Left lung (tissue), 10 donors: ENCODE results near the gene SPRY4. TPM values are rescaled to one million over a fixed set of nuclear protein-coding genes. Genes with fewer than 3 reads are reported as not detected.

Experiments
- ATAC-seq: fragments of 200-7000 bp; cut with Tn5 transposase; one replicate; pipeline ENCODE4 v1.9.1; 2020; ENCODE audit warnings: moderate library complexity
- DNase-seq, 4 donors: peaks; one replicate each; pipeline ENCODE4 v3.0.0-alpha.2; 2013 to 2020
- H3K27ac ChIP-seq, 2 donors: fragments of 200-600 bp; sonication (generic) in 1 of 2; one replicate each; pipeline versions ENCODE4 v1.5.0 to v1.8.0; 2020 to 2021
- H3K27me3 ChIP-seq, 2 donors: fragments of 200-600 bp; sonication (generic) in 1 of 2; one replicate each; pipeline versions ENCODE4 v1.5.0 to v1.8.0; 2020 to 2021
- H3K36me3 ChIP-seq, 2 donors: fragments of 200-600 bp; sonication (generic) in 1 of 2; one replicate each; pipeline versions ENCODE4 v1.5.0 to v1.8.0; 2020 to 2021
- H3K4me1 ChIP-seq, 2 donors: fragments of 200-600 bp; one replicate each; pipeline ENCODE4 v1.8.0; 2021
- H3K4me3 ChIP-seq, 2 donors: fragments of 200-600 bp; sonication (generic) in 1 of 2; one replicate each; pipeline versions ENCODE4 v1.5.0 to v1.8.0; 2020 to 2021; ENCODE audit warnings: mild to moderate bottlenecking in 1 of 2
- H3K9me3 ChIP-seq, 2 donors: fragments of 200-600 bp; sonication (generic) in 1 of 2; one replicate each; pipeline versions ENCODE4 v1.5.0 to v1.8.0; 2020 to 2021
- intact Hi-C, 2 donors: fragments of 100-400 bp; cut with DNase I; formaldehyde crosslinking; loops; one replicate each; pipeline versions ENCODE4 v1.11.2 to v1.14.2; 2022
- polyA plus RNA-seq, 6 donors: library from polyadenylated mRNA; unstranded; fragments of 120-200 nt; gene quantifications; one replicate each; pipeline ENCODE4 v1.2.1, GENCODE V29; 2013; ENCODE audit not compliant: insufficient read length in 6 of 6
- total RNA-seq, 2 donors: library from RNA; stranded (reverse); fragmentation: NEBNext Ultra II Directional; extraction: Animal tissue kit (Norgen Biotek cat#: 25700); gene quantifications; one replicate each; pipeline ENCODE4 v1.2.1, GENCODE V29; 2021
- TF ChIP-seq, protein P1 (sequence below), 2 donors: fragments of 200-600 bp; sonication (generic) in 1 of 2; IDR thresholded peaks; one replicate each; pipeline versions ENCODE4 v1.5.0 to v1.8.0; 2021; ENCODE audit warnings: antibody characterized with exemption in 2 of 2
- donor health status: DM: no; HTN: yes; CAD: no.
- donor health status: DM: no; HTN: no; CAD: no.

The SPRY4 gene
- total and polyA plus RNA-seq, 8 donors: 28.9 to 56.5 (median 45.9) TPM

DNA sequence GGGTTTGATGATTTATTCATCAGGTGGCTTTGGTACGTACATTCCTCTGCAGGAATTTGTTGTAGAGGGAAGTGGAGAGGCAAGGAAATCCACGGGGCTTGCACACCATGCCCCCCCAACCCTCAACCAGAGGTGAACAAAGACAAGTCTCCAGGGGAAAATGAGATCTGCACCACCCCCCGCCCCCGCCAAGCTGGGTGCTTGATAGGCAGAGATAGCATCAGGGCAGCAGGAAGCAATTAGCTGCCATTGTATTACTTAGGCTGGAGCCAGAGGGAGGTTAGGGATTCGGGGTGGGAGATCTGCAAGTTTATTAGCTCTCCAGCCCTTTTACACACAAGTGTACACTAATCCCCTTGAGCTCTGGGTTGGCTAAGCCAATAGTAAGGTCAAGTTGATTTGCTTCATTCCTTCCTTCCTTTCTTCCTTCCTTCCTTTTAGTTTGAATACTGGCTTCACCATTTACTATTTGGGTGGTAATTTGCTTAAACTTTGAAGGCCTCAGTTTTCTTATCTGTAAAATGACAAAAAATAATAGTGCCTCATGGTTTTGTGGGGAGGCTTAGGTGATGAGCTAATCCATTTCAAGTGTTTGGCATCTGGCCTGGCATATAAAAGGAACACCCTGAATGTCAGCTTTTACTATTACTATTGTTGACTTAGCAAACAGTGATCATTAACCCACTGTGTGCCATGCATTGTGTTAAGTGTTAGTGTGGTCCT, 34.1 kb downstream of the SPRY4 start:
- DNase-seq (no peak), ATAC-seq (peak; percentile 51)
- TF ChIP-seq, protein P1, sequence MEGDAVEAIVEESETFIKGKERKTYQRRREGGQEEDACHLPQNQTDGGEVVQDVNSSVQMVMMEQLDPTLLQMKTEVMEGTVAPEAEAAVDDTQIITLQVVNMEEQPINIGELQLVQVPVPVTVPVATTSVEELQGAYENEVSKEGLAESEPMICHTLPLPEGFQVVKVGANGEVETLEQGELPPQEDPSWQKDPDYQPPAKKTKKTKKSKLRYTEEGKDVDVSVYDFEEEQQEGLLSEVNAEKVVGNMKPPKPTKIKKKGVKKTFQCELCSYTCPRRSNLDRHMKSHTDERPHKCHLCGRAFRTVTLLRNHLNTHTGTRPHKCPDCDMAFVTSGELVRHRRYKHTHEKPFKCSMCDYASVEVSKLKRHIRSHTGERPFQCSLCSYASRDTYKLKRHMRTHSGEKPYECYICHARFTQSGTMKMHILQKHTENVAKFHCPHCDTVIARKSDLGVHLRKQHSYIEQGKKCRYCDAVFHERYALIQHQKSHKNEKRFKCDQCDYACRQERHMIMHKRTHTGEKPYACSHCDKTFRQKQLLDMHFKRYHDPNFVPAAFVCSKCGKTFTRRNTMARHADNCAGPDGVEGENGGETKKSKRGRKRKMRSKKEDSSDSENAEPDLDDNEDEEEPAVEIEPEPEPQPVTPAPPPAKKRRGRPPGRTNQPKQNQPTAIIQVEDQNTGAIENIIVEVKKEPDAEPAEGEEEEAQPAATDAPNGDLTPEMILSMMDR (IDR thresholded peaks at IDR 0.05): no peak
- H3K27me3 ChIP-seq: no peaks in the 10 kb centered on the region
- no peaks in the 10 kb centered on the region for H3K9me3 ChIP-seq
- no peaks in the 10 kb centered on the region for H3K36me3 ChIP-seq
- no peak overlapping the region for H3K4me3 ChIP-seq
- H3K27ac ChIP-seq: no peak overlapping the region
- peaks cover 8 to 10% of the 10 kb centered on the region in 2 donors for H3K4me1 ChIP-seq
- intact Hi-C loops: no loop called here

DNA sequence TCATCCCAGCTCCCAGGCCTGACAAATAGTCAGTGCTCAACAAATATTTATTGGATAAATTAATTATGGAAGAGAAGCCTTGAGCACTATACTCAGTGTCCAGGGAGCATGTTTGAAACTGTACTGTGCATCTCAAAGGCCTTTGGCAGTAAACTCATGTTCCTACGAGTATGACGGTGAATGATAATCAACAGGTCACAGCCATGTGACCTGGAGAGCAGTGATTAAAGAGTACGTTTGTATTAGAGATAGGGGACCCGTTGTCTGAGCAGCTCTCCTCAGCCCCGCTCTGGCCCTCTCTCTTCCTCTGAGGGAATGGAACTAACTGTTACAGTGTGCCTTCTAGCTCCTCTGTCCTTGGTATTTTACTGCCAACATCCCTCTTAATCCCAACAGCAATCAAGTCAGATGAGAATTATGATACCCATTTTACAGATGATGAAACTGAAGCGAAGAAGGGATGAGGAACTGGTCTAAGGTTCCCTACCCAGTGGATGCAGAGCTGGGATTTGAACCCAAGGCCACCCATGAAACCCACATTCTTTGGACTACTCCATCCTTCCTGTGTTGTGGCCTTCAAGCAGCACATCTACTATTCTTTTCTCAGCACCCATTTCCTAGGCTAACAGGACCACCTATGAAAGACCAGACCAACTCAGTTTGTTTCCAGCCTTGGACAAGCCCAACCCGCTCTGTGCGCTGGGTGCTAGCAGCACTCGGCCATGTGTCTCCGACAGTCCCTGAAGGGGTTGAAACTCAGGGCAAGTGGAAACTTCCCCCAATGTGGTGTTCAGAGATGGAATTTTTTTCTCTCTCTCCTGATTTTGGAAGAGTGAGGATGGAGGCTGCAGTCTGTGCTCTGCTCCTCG, 34.9 kb downstream of the SPRY4 start:
- ATAC-seq: no peak
- intact Hi-C loops: no loop called here
- H3K36me3 ChIP-seq: no peaks in the 10 kb centered on the region
- TF ChIP-seq, protein P1 (IDR thresholded peaks at IDR 0.05): no peak
- no peaks in the 10 kb centered on the region for H3K27me3 ChIP-seq
- peaks cover 7 to 8% of the 10 kb centered on the region in 2 donors for H3K4me1 ChIP-seq
- no peaks in the 10 kb centered on the region for H3K9me3 ChIP-seq
- H3K4me3 ChIP-seq: no peak overlapping the region
- no peak overlapping the region for H3K27ac ChIP-seq
- DNase-seq: no peak

DNA sequence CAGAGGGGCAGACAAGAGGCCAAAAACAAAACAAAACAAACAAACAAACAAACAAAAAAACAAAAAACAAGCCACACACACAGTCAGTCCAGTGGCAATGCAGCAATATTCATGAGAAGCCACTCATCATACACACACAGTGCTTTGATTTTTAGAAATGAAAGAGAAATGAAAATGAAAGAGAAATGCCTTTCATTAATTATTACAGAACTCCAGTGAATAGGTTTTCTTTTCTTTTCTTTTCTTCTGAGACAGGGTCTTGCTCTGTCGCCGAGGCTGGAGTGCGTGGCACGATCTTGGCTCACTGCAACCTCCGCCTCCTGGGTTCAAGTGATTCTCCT, 36.9 kb downstream of the SPRY4 start:
- H3K9me3 ChIP-seq: no peaks in the 10 kb centered on the region
- ATAC-seq (no peak), DNase-seq (no peak)
- intact Hi-C loops: no loop called here
- no peak overlapping the region for H3K4me3 ChIP-seq
- H3K36me3 ChIP-seq: no peaks in the 10 kb centered on the region
- no peak overlapping the region for H3K27ac ChIP-seq
- H3K4me1 ChIP-seq: peaks cover 7 to 8% of the 10 kb centered on the region in 2 donors
- TF ChIP-seq, protein P1 (IDR thresholded peaks at IDR 0.05): no peak
- H3K27me3 ChIP-seq: no peaks in the 10 kb centered on the region

DNA sequence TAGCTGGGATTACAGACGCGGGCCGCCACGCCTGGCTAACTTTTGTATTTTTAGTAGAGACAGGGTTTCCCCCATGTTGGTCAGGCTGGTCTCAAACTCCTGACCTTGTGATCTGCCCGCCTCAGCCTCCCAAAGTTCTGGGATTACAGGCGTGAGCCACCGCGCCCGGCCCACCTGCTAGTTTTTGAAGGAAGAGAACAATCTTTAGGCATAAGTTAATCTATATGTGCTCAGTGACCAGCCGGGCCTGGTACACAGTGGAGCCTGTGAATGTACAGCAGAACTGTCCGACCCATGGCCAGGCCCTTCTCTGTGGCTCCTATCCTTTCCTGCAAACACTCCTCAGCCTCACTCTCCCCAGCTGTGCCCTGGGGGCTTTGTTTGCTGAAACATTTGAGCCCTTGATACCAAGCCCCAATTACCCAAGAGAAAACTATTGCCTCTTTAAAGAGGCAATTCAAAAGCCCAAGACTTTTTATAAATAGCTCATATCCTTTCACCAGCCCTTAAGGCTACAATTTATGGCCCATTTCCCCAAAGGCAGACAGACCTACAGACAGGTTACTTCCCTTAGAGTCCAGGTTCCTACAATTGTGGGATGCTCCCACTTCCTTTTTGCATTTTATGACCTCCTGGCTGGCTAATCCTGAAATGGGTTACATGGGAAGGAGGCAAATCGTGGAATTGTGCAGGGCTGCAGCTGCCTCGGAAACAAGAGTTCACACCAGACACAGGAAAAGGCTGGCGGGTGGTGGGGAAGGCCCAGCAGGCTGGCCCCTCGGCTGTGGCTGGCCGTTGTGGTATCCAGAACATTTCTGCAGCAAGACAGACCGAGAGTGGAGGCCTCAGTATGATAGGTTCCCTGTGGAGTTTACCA, 37.5 kb downstream of the SPRY4 start:
- no peak for ATAC-seq
- TF ChIP-seq, protein P1 (IDR thresholded peaks at IDR 0.05): no peak
- Histone ChIP-seq H3K4me1 (peaks cover 7 to 8% of the 10 kb centered on the region in 2 donors), H3K27ac (peak overlapping the region in 1 of 2 donors; percentile 4), H3K4me3 (no peak overlapping the region), H3K36me3 (no peaks in the 10 kb centered on the region), H3K27me3 (no peaks in the 10 kb centered on the region), H3K9me3 (no peaks in the 10 kb centered on the region)
- DNase-seq: no peak
- intact Hi-C loops: no loop called here
